HepG2 (cell line): ENCODE data around the gene CCDC57. TPM values are rescaled to one million over a fixed set of nuclear protein-coding genes. Genes with fewer than 3 reads are reported as not detected.

Experiments
- ATF1 ChIP-seq: IDR thresholded peaks from 2 replicates; pipeline ENCODE4 v1.6.1; 2016; ENCODE audit warnings: mild to moderate bottlenecking, control low read depth
- ATF7-NPFF ChIP-seq: sonication (generic); formaldehyde crosslinking; IDR thresholded peaks from 2 replicates; pipeline ENCODE4 v1.8.1; 2023; ENCODE audit warnings: mild to moderate bottlenecking, low read depth, missing genetic modification reagents, moderate library complexity
- BCL6 ChIP-seq: IDR thresholded peaks from 2 replicates; pipeline ENCODE4 v1.6.1; 2016; ENCODE audit warnings: missing genetic modification reagents, missing compliant biosample characterization
- BORCS8-MEF2B ChIP-seq: sonication (generic); formaldehyde crosslinking; IDR thresholded peaks from 2 replicates; pipeline ENCODE4 v1.8.0; 2022; ENCODE audit warnings: mild to moderate bottlenecking, missing genetic modification reagents
- CHCHD3 ChIP-seq: sonication (generic); formaldehyde crosslinking; IDR thresholded peaks from 2 replicates; pipeline ENCODE4 v1.8.0; 2022; ENCODE audit warnings: mild to moderate bottlenecking, missing genetic modification reagents, moderate library complexity
- CREB1 ChIP-seq, 2 experiments: fragments of 450-650 bp in 1 of 2; IDR thresholded peaks; 2 replicates each; pipeline ENCODE4 v1.6.1; 2016 to 2017; ENCODE audit warnings: control low read depth in 1 of 2, mild to moderate bottlenecking in 1 of 2, missing compliant biosample characterization in 1 of 2, missing genetic modification characterization in 1 of 2
- CREM ChIP-seq, 2 experiments: sonication (generic) in 1 of 2; formaldehyde crosslinking in 1 of 2; IDR thresholded peaks; 2 replicates each; pipeline versions ENCODE4 v1.4.0 to v1.6.1; 2016 to 2020; ENCODE audit warnings: antibody characterized with exemption in 1 of 2, mild to moderate bottlenecking in 1 of 2, missing genetic modification reagents in 1 of 2
- FOSL2 ChIP-seq: sonication (generic); formaldehyde crosslinking; IDR thresholded peaks from 2 replicates; pipeline ENCODE4 v1.4.0; 2020; ENCODE audit warnings: missing genetic modification reagents
- FOXC1 ChIP-seq: sonication (generic); formaldehyde crosslinking; IDR thresholded peaks from 2 replicates; pipeline ENCODE4 v1.8.0; 2022; ENCODE audit warnings: mild to moderate bottlenecking, missing genetic modification reagents, borderline replicate concordance
- KLF16 ChIP-seq, 2 experiments: sonication (generic) in 1 of 2; formaldehyde crosslinking in 1 of 2; IDR thresholded peaks; 2 replicates each; pipeline versions ENCODE4 v1.6.1 to v1.8.0; 2016 to 2023; ENCODE audit warnings: missing genetic modification reagents in 2 of 2, missing compliant biosample characterization in 1 of 2
- MLX ChIP-seq: IDR thresholded peaks from 2 replicates; pipeline ENCODE4 v1.6.1; 2016
- PHF5A ChIP-seq: IDR thresholded peaks from one replicate; pipeline ENCODE4 v1.6.1; 2018; ENCODE audit warnings: low read depth, missing genetic modification reagents; ENCODE audit not compliant: unreplicated experiment
- RNF2 ChIP-seq: fragments of 450-650 bp; conservative IDR thresholded peaks from 2 replicates; pipeline ENCODE4 v1.6.1; 2016; ENCODE audit warnings: low read depth
- RORA ChIP-seq: sonication (generic); formaldehyde crosslinking; IDR thresholded peaks from 2 replicates; pipeline ENCODE4 v1.5.0; 2020; ENCODE audit warnings: mild to moderate bottlenecking, missing genetic modification reagents, moderate library complexity
- SMARCE1 ChIP-seq: fragments of 450-650 bp; IDR thresholded peaks from 2 replicates; pipeline ENCODE4 v1.6.1; 2017; ENCODE audit warnings: borderline replicate concordance
- SP5 ChIP-seq: IDR thresholded peaks from 2 replicates; pipeline ENCODE4 v1.6.1; 2016; ENCODE audit warnings: low read depth, borderline replicate concordance
- TBP ChIP-seq: sonication (generic); formaldehyde crosslinking; IDR thresholded peaks from 2 replicates; pipeline ENCODE4 v1.5.0; 2020; ENCODE audit warnings: missing genetic modification reagents
- THRA ChIP-seq: sonication (generic); formaldehyde crosslinking; IDR thresholded peaks from 2 replicates; pipeline ENCODE4 v1.4.0; 2020; ENCODE audit warnings: missing genetic modification reagents, borderline replicate concordance
- TRIM22 ChIP-seq: fragments of 450-650 bp; IDR thresholded peaks from 2 replicates; pipeline ENCODE4 v1.6.1; 2017
- ZNF260 ChIP-seq: sonication (generic); formaldehyde crosslinking; IDR thresholded peaks from 2 replicates; pipeline ENCODE4 v1.4.0; 2020; ENCODE audit warnings: missing genetic modification reagents, low read depth, mild to moderate bottlenecking, borderline replicate concordance
- ZNF274 ChIP-seq: sonication (generic); formaldehyde crosslinking; IDR thresholded peaks from 2 replicates; pipeline ENCODE4 v1.5.1; 2020; ENCODE audit warnings: mild to moderate bottlenecking, missing genetic modification reagents
- ZNF460 ChIP-seq: sonication (generic); formaldehyde crosslinking; IDR thresholded peaks from 2 replicates; pipeline ENCODE4 v1.5.1; 2020; ENCODE audit warnings: missing genetic modification reagents, mild to moderate bottlenecking, borderline replicate concordance
- ZNF7 ChIP-seq: IDR thresholded peaks from 2 replicates; pipeline ENCODE4 v1.6.1; 2016; ENCODE audit warnings: missing biosample characterization, missing genetic modification reagents
- polyA plus RNA-seq, 8 experiments: library from polyadenylated mRNA; depleted of rRNA in 3 of 8; stranded (reverse) in 7 of 8; unstranded in 1 of 8; fragments of >200 nt; fragmentation: Illumina TruSeq in 4 of 8; extraction: Trizol in 4 of 8; gene quantifications; 2 replicates each; pipeline versions ENCODE4 v1.2.1 to v1.2.3, GENCODE V29; 2011 to 2016; ENCODE audit warnings: low read depth in 4 of 8, missing spikeins in 1 of 8, mixed read lengths in 1 of 8; ENCODE audit not compliant: insufficient read depth in 1 of 8
- total RNA-seq, 5 experiments: library from RNA; depleted of rRNA; stranded (reverse); fragments of >200 nt; fragmentation: Illumina TruSeq; extraction: Trizol; gene quantifications; 2 replicates each; pipeline ENCODE4 v1.2.3, GENCODE V29; 2016; ENCODE audit warnings: low read depth in 1 of 5
- TF ChIP-seq, protein P1 (sequence below): sonication (generic); IDR thresholded peaks from 2 replicates; pipeline ENCODE4 v1.6.1; 2016; ENCODE audit warnings: low read depth, borderline replicate concordance
- TF ChIP-seq, protein P2 (sequence below): sonication (generic); formaldehyde crosslinking; IDR thresholded peaks from 2 replicates; pipeline ENCODE4 v1.4.0; 2020; ENCODE audit warnings: missing genetic modification reagents

The CCDC57 gene
- total and polyA plus RNA-seq, 2 of the 13 experiments (the other 11 are each of a cell fraction or from before 2014, with no cell fraction given): 59.3 to 59.9 TPM

GRCh38 chr17:82056729-82057621 is 155.7 kb downstream of the CCDC57 start (continued):
- no peak for TF ChIP-seq ZNF260
- peak; percentile 71; the same call in 1 of the 2 replicates for TF ChIP-seq THRA (CRISPR knock-in tag)
- TF ChIP-seq FOXC1 (CRISPR knock-in tag): peak; percentile 24; the same call in 1 of the 2 replicates
- TF ChIP-seq ZNF460: no peak; the same call in 1 of the 2 replicates
- peak in 1 of 2 experiments; percentile 45; a peak in 1 of 4 replicates for TF ChIP-seq KLF16 (CRISPR knock-in tag; IDR thresholded peaks at IDR 0.05)
- TF ChIP-seq RNF2: peak; percentile 35; the same call in 1 of the 2 replicates
- TF ChIP-seq MLX (CRISPR knock-in tag): no peak
- TF ChIP-seq CREB1 (IDR thresholded peaks at IDR 0.05): no peak
- no peak for TF ChIP-seq CREB1 (CRISPR knock-in tag; IDR thresholded peaks at IDR 0.05)
- TF ChIP-seq ZNF7 (CRISPR knock-in tag): no peak
- no peak for TF ChIP-seq ATF1 (CRISPR knock-in tag)
- TF ChIP-seq SMARCE1: no peak
- no peak for TF ChIP-seq FOSL2
- TF ChIP-seq CREM (IDR thresholded peaks at IDR 0.05): peak; percentile 42; the same call in 1 of the 2 replicates
- no peak for TF ChIP-seq CREM (CRISPR knock-in tag; IDR thresholded peaks at IDR 0.05)
- peak; percentile 62 for TF ChIP-seq BORCS8-MEF2B (CRISPR knock-in tag)
- TF ChIP-seq BCL6 (CRISPR knock-in tag): no peak
- no peak for TF ChIP-seq TBP (CRISPR knock-in tag)
- TF ChIP-seq ATF7-NPFF (CRISPR knock-in tag): no peak; the same call in 1 of the 2 replicates
- TF ChIP-seq TRIM22: no peak
- peak; percentile 64 for TF ChIP-seq SP5 (CRISPR knock-in tag)
- no peak for TF ChIP-seq RORA (CRISPR knock-in tag)
- TF ChIP-seq, protein P1, sequence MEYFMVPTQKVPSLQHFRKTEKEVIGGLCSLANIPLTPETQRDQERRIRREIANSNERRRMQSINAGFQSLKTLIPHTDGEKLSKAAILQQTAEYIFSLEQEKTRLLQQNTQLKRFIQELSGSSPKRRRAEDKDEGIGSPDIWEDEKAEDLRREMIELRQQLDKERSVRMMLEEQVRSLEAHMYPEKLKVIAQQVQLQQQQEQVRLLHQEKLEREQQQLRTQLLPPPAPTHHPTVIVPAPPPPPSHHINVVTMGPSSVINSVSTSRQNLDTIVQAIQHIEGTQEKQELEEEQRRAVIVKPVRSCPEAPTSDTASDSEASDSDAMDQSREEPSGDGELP: peak; percentile 88; the same call in 1 of the 2 replicates
- TF ChIP-seq CHCHD3 (CRISPR knock-in tag): no peak
- TF ChIP-seq, protein P2, sequence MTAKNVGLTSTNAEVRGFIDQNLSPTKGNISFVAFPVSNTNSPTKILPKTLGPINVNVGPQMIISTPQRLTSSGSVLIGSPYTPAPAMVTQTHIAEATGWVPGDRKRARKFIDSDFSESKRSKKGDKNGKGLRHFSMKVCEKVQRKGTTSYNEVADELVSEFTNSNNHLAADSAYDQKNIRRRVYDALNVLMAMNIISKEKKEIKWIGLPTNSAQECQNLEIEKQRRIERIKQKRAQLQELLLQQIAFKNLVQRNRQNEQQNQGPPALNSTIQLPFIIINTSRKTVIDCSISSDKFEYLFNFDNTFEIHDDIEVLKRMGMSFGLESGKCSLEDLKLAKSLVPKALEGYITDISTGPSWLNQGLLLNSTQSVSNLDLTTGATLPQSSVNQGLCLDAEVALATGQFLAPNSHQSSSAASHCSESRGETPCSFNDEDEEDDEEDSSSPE: peak; percentile 65
- peak; percentile 71 for TF ChIP-seq ZNF274
- TF ChIP-seq PHF5A (CRISPR knock-in tag): peak; percentile 73
